Endothelial cell of hepatic sinusoid (primary cell): ENCODE measurements around the gene TMEM94.
"Not testable (repeated sequence)": the region's sequence is repeated elsewhere in the genome, so short reads cannot be mapped to it uniquely, and the experiment has no call there.

Source experiments
- in situ Hi-C: cut with HindIII; loops from 2 replicates; pipeline ENCODE4 v1.10.0; 2017; ENCODE audit warnings: low sequenced_read_pairs

The TMEM94 gene

GRCh38 chr17:75442168-75443103 lies 14.0 kb upstream of the TMEM94 start:
- in situ Hi-C loops = no loop called here

- in situ Hi-C loops = no loop called here
These were observed 11.1 kb upstream of the TMEM94 start for GRCh38 chr17:75445296-75445695.

GRCh38 chr17:75445896-75446295 lies 10.5 kb upstream of the TMEM94 start:
- in situ Hi-C loops = not testable (repeated sequence)

- in situ Hi-C loops = no loop called here
These were observed 8.2 kb upstream of the TMEM94 start for GRCh38 chr17:75447951-75448856.

- in situ Hi-C loops = loop anchor here (5.0 kb wide), 1 partner anchor 37 kb away; no protein-coding TSS in a partner anchor
These were observed 6.2 kb upstream of the TMEM94 start for GRCh38 chr17:75450270-75450669.

- in situ Hi-C loops = loop anchor here (5.0 kb wide), 1 partner anchor 33 kb away; no protein-coding TSS in a partner anchor
These were observed 2.2 kb upstream of the TMEM94 start for GRCh38 chr17:75454193-75454592.

GRCh38 chr17:75454672-75455071 lies 1.8 kb upstream of the TMEM94 start:
- in situ Hi-C loops = loop anchor here (5.0 kb wide), 1 partner anchor 33 kb away; no protein-coding TSS in a partner anchor

- in situ Hi-C loops = no loop called here
These were observed 407 bp upstream of the TMEM94 start for GRCh38 chr17:75456039-75456416.

- in situ Hi-C loops = no loop called here
These were observed 716 bp downstream of the TMEM94 start for GRCh38 chr17:75457047-75457654.

- in situ Hi-C loops = no loop called here
These were observed 2.8 kb downstream of the TMEM94 start for GRCh38 chr17:75459246-75459589.

- in situ Hi-C loops = no loop called here
These were observed 3.3 kb downstream of the TMEM94 start for GRCh38 chr17:75459590-75460267.

GRCh38 chr17:75460295-75460694 lies 3.9 kb downstream of the TMEM94 start:
- in situ Hi-C loops = no loop called here

- in situ Hi-C loops = no loop called here
These were observed 7.2 kb downstream of the TMEM94 start for GRCh38 chr17:75463603-75464002.

- in situ Hi-C loops = no loop called here
These were observed 8.6 kb downstream of the TMEM94 start for GRCh38 chr17:75465039-75465438.

GRCh38 chr17:75468291-75468754 lies 11.9 kb downstream of the TMEM94 start:
- in situ Hi-C loops = no loop called here

GRCh38 chr17:75468779-75469373 lies 12.4 kb downstream of the TMEM94 start:
- in situ Hi-C loops = no loop called here

GRCh38 chr17:75471207-75471606 lies 14.8 kb downstream of the TMEM94 start:
- in situ Hi-C loops = no loop called here

- in situ Hi-C loops = no loop called here
These were observed 15.7 kb downstream of the TMEM94 start for GRCh38 chr17:75472119-75472518.

- in situ Hi-C loops = no loop called here
These were observed 16.8 kb downstream of the TMEM94 start for GRCh38 chr17:75473246-75473645.

GRCh38 chr17:75474736-75475135 lies 18.3 kb downstream of the TMEM94 start:
- in situ Hi-C loops = no loop called here
